GM13976 (cell line): ENCODE measurements around the gene COL7A1.
A peak's percentile ranks its signal among the peaks of the same experiment; 100 is the strongest.
"Not testable (repeated sequence)": the region's sequence is repeated elsewhere in the genome, so short reads cannot be mapped to it uniquely, and the experiment has no call there.

ENCODE experiments used
- DNase-seq: peaks from one replicate; pipeline ENCODE4 v3.0.0; 2012; ENCODE audit warnings: low spot score
- in situ Hi-C: fragments of 300-500 bp; cut with MboI; formaldehyde crosslinking; loops from one replicate; pipeline ENCODE4 v1.12.0; 2022; ENCODE audit warnings: low sequenced_read_pairs, mixed read lengths, inconsistent platforms; ENCODE audit not compliant: unreplicated experiment
- TF ChIP-seq, protein P1 (sequence below): IDR thresholded peaks from 2 replicates; pipeline ENCODE4 v1.5.1; 2012; ENCODE audit warnings: borderline replicate concordance, mild to moderate bottlenecking; ENCODE audit not compliant: insufficient read depth; ENCODE audit errors: extremely low read depth, missing control alignments, control extremely low read depth

The COL7A1 gene

DNA sequence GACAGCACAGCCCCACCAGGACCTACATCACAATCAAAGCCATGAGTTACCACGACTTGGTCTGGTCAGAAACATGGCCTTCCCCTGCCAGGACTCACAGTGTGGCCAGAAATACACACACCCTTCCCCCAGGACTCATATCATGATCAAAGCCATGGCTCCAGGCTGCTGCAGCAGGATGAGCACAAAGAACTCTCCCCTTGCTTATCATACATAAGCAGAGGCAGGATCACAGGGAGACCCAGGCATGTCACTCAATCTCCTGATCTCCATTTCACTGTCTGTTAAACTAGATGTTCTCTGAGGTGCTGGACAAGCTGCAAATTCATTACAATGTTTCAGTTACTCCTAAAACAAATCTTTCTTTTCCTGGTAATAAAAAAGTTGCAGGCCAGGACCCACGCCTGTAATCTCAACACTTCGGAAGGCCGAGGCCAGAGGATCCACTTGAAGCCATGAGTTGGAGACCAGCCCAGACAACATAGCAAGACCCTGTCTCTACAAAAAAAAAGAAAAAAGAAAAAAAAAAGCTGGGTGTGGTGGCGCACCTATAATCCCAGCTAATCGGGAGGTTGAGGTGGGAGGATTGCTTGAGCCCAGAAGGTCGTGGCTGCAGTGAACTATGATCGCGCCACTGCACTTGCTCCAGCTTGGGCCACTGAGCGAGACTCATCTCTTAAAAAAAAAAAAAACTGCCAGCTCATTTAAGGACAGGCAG lies 39.7 kb downstream of the COL7A1 start:
- no peak for DNase-seq
- TF ChIP-seq, protein P1, sequence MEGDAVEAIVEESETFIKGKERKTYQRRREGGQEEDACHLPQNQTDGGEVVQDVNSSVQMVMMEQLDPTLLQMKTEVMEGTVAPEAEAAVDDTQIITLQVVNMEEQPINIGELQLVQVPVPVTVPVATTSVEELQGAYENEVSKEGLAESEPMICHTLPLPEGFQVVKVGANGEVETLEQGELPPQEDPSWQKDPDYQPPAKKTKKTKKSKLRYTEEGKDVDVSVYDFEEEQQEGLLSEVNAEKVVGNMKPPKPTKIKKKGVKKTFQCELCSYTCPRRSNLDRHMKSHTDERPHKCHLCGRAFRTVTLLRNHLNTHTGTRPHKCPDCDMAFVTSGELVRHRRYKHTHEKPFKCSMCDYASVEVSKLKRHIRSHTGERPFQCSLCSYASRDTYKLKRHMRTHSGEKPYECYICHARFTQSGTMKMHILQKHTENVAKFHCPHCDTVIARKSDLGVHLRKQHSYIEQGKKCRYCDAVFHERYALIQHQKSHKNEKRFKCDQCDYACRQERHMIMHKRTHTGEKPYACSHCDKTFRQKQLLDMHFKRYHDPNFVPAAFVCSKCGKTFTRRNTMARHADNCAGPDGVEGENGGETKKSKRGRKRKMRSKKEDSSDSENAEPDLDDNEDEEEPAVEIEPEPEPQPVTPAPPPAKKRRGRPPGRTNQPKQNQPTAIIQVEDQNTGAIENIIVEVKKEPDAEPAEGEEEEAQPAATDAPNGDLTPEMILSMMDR = no peak

DNA sequence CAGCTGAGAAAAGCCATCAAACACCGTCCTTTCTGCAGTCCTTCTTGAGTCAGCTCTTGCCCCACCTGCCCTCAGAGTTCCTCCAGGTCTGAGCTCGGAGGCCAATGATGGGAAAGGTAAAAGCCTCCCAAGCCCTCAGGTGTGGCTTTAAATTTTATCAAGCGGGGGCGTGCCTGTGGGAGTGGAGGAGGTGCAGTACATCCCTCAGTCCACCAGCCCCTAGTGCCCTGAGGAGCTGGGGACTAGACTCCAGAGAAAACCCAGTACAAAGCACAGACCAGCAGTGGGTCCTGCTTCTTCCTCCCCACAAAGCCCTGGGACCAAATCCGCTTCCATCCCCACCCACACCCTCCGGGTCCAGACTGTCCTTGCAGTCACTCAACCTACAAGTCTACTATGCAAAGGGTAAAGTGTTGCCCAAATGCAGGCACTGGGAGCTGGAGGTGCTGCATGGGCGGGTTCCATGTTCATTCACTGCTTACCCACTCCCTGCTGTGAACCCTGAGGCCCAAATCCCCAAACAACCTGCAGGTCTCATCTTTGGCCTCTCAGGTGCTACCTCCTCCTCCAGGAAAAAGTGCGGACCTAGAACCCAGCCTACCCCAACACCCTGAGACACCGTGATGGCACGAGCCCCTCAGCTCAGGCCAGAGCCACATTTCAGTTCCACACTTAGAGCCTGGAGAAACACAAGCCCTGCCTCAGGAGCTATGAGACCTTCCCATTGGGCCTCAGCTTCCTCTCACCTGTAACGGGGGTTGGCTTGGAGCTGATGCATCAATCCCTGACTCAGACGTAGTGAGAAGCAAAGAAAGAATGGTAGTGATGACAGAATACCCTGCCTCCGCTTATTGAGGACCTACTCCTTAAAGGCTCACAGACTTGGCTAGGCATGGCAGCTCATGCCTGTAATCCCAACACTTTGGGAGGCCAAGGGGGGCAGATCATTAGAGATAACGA lies 41.0 kb downstream of the COL7A1 start:
- TF ChIP-seq, protein P1 = no peak
- in situ Hi-C loops = no loop called here
- no peak for DNase-seq

More for the DNA sequence above, 39.7 kb downstream of the COL7A1 start:
- in situ Hi-C loops = no loop called here

DNA sequence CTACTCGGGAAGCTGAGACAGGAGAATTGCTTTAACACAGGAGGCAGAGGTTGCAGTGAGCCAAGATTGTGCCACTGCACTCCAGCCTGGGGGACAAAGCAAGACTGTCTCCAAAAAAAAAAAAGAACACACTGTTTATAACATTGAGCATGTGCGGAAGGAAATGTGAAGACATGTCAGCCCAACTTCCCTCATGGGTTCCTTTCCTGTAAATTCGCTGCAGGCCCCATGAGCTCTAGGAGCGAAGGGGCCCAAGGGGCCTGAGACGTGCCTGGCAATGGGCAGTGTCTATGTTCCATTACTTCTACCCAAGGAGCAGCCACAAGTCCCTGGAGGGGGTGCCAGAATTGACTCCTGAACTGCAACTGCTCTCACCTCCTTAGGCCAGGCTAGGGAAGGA lies 41.8 kb downstream of the COL7A1 start:
- DNase-seq = no peak
- in situ Hi-C loops = no loop called here
- TF ChIP-seq, protein P1 = no peak

DNA sequence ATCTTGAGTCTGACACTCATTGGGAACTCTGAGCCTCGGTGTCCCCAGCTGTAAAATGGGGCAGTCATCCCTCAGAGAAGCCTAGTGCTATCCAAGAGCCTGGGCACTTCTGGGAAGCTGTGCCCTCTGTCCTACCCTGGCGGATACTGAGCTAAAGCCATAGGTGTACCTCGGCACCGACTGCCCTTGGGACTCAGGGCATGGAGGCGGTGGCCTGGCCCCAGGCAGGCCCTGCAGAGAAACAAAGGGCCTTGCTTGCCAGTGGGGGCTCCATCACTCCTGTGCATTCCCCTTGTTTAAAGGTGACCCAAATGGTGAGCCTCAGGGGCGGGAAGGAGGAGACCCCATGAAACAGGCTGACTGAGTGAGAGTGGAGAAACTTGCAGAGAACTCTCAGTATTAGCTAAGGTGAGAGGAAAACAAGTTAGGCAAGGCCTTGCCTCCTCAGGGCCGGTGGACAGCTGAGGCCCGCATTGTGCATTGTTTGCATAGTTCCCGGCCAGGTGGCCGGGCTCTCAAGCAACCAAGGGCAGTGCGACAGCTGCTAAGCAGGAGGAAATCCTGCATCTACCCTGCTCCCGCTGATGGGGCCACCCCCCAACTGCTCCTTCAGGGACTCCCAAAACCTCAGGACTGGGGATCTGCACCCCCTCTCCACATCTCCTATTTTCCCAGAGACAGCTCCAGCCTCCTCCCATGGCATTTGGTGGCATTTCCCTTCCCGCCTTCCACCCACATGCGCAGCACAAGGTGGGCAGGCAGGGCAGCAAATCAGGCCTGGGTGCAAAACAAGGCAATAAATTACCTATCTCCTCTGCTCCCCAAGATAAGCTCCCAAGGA lies 42.8 kb downstream of the COL7A1 start:
- in situ Hi-C loops = no loop called here
- TF ChIP-seq, protein P1 = no peak
- no peak for DNase-seq

DNA sequence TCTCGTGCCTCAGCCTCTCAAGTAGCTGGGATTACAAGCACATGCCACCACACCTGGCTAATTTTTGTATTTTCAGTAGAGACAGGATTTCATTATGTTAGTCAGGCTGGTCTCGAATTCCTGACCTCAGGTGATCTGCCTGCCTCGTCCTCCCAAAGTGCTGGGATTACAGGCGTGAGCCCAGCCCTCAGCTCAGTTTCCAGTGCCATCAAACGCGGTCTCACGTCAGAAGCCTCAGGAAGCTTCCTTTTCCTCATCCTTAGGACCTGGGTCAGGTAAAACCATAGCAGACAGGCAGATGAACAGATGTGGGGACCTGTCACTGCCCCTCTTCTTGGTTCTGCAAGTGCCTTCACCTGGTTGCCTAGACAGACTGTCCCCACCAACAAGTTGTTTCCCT lies 43.5 kb downstream of the COL7A1 start:
- DNase-seq, in situ Hi-C loops: not testable (repeated sequence)

DNA sequence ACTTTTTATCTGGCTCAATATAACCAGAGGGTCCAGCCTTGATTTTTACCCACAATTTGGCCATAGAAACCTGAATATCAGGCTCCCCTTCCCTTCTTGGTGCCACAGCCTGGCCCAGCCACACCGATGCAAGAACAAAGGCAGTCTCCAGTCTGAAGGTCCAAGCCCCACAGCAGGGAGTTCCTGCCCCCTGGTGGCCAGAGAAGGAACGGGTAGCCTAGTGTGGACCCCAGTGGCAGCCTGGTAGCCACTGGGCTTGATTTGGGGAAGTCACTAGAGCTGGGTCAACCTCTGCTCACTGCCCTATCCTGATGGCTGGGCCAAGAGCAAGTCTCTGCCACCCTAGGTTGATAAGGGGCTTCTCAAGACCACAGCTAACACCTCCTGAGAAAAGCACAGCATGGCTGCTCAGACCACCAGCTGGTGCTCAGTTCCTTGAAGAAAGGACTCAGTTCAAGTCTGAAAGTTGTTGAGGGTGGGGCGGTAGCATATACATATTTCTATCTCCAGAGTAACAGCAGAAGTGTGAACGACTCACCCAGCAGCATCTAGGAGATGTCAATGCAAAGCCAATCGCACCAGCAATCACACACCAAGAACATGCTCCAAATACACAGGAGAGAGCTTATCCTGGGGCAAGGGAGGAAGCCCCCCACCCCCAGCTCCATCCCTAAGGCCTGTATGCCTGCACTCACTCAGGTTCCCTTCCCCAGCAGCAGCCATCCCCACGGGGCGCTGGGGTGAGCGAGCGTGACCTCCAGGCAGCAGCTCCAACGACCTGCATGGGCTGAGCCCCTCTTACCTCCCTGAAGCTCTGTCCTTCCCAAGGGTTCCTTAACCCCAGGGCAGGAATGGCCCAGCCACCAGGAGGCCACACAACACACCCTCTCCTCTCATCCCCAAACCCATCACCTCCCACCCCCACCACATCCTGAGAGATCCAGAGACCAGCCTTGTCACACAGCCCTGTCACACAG lies 46.1 kb downstream of the COL7A1 start:
- in situ Hi-C loops = no loop called here
- peak; percentile 83 for DNase-seq
- TF ChIP-seq, protein P1 = peak; percentile 93
